Loucy (cell line): ENCODE measurements around the gene FNTB.

Experiments used
- EZH2phosphoT487 ChIP-seq: fragments of 200-600 bp; IDR thresholded peaks from 2 replicates; pipeline ENCODE4 v1.6.1; 2018; ENCODE audit warnings: antibody characterized with exemption, mild to moderate bottlenecking, moderate library complexity, borderline replicate concordance
- TF ChIP-seq, protein P1 (sequence below): fragments of 200-600 bp; sonication (generic); conservative IDR thresholded peaks from 2 replicates; pipeline ENCODE4 v1.5.1; 2014; ENCODE audit warnings: mild to moderate bottlenecking, antibody characterized with exemption, low read length

DNA sequence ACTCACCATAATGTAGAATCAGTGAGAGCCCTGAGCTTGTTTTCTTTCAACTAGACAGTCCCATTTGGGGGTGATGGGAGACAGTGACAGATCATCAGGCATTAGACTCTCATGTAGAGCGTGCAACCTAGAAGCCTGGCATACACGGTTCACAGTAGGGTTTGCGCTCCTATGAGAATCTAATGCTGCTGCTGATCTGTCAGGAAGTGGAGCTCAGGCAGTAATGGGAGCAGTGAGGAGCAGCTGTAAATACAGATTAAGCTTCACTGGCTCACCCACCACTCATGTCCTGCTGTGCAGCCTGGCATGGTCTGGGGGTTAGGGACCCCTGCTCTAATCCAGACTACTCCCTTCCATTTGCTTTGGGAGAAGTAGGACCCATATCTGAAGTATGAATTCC lies 55.6 kb downstream of the FNTB start:
- TF ChIP-seq, protein P1, sequence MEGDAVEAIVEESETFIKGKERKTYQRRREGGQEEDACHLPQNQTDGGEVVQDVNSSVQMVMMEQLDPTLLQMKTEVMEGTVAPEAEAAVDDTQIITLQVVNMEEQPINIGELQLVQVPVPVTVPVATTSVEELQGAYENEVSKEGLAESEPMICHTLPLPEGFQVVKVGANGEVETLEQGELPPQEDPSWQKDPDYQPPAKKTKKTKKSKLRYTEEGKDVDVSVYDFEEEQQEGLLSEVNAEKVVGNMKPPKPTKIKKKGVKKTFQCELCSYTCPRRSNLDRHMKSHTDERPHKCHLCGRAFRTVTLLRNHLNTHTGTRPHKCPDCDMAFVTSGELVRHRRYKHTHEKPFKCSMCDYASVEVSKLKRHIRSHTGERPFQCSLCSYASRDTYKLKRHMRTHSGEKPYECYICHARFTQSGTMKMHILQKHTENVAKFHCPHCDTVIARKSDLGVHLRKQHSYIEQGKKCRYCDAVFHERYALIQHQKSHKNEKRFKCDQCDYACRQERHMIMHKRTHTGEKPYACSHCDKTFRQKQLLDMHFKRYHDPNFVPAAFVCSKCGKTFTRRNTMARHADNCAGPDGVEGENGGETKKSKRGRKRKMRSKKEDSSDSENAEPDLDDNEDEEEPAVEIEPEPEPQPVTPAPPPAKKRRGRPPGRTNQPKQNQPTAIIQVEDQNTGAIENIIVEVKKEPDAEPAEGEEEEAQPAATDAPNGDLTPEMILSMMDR = no peak
- TF ChIP-seq EZH2phosphoT487 = no peak
